ENCODE data around the gene SMIM17.

DNA sequence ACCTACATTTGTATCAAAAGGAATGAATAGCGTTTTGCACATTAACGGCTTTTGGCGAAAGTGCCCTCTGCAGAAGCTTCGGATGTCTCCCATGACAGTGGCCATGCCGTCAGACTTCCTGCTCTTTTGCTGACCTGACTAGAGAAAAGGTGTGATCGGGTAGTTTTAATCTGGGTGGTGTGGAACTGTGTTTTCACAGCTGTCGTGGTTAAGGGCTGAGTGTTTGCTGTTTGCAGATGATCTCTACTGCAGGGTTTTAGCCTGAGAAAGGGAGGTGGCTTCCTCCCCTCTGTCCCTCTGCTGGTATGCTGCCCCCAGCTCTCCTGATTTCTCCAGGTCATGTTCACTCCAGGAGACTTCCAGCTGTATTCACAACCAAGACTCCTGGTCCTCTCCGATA is 25.4 kb upstream of the SMIM17 start:
- TF ChIP-seq, protein P1, sequence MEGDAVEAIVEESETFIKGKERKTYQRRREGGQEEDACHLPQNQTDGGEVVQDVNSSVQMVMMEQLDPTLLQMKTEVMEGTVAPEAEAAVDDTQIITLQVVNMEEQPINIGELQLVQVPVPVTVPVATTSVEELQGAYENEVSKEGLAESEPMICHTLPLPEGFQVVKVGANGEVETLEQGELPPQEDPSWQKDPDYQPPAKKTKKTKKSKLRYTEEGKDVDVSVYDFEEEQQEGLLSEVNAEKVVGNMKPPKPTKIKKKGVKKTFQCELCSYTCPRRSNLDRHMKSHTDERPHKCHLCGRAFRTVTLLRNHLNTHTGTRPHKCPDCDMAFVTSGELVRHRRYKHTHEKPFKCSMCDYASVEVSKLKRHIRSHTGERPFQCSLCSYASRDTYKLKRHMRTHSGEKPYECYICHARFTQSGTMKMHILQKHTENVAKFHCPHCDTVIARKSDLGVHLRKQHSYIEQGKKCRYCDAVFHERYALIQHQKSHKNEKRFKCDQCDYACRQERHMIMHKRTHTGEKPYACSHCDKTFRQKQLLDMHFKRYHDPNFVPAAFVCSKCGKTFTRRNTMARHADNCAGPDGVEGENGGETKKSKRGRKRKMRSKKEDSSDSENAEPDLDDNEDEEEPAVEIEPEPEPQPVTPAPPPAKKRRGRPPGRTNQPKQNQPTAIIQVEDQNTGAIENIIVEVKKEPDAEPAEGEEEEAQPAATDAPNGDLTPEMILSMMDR (IDR thresholded peaks at IDR 0.05 in 4 of 5, conservative IDR thresholded peaks at IDR 0.05 in 1 of 5), result no peak
- TF ChIP-seq POLR2A (IDR thresholded peaks at IDR 0.05), result no peak

Data from gastrocnemius medialis (tissue), 4 donors.